Heart right ventricle (tissue), 16 donors: ENCODE data around the gene RNF225. TPM values are rescaled to one million over a fixed set of nuclear protein-coding genes. Genes with fewer than 3 reads are reported as not detected.

ENCODE experiments used
- ATAC-seq, 8 donors: fragments of 200-7000 bp; cut with Tn5 transposase; one replicate each; pipeline ENCODE4 v1.9.1; 2020; ENCODE audit warnings: mild to moderate bottlenecking in 8 of 8, moderate library complexity in 8 of 8, moderate number of reproducible peaks in 1 of 8
- DNase-seq, 2 donors: peaks; one replicate each; pipeline ENCODE4 v3.0.0-alpha.2; 2020
- H3K27ac ChIP-seq, 10 donors: fragments of 200-600 bp; sonication (generic) in 2 of 10; one replicate each; pipeline versions ENCODE4 v1.5.0 to v1.8.0; 2020 to 2022; ENCODE audit warnings: mild to moderate bottlenecking in 3 of 10
- H3K27me3 ChIP-seq, 7 donors: fragments of 200-600 bp; one replicate each; pipeline ENCODE4 v1.8.0; 2021 to 2022; ENCODE audit warnings: mild to moderate bottlenecking in 2 of 7
- H3K36me3 ChIP-seq, 9 donors: fragments of 200-600 bp; sonication (generic) in 1 of 9; one replicate each; pipeline versions ENCODE4 v1.5.0 to v1.8.0; 2020 to 2022; ENCODE audit warnings: mild to moderate bottlenecking in 2 of 9
- H3K4me1 ChIP-seq, 9 donors: fragments of 200-600 bp; sonication (generic) in 1 of 9; one replicate each; pipeline versions ENCODE4 v1.5.0 to v1.8.0; 2020 to 2022; ENCODE audit warnings: mild to moderate bottlenecking in 4 of 9
- H3K4me3 ChIP-seq, 10 donors: fragments of 200-600 bp; sonication (generic) in 2 of 10; one replicate each; pipeline versions ENCODE4 v1.5.0 to v1.8.0; 2020 to 2022; ENCODE audit warnings: mild to moderate bottlenecking in 7 of 10, moderate library complexity in 2 of 10
- H3K9me3 ChIP-seq, 11 donors: fragments of 200-600 bp in 10 of 11; sonication (generic) in 2 of 11; one replicate each; pipeline versions ENCODE4 v1.5.0 to v1.8.0; 2013 to 2022; ENCODE audit warnings: mild to moderate bottlenecking in 2 of 11, control low read depth in 1 of 11, moderate library complexity in 1 of 11
- CTCF ChIP-seq, 9 donors: fragments of 200-600 bp; sonication (generic) in 2 of 9; IDR thresholded peaks; one replicate each; pipeline versions ENCODE4 v1.5.0 to v1.8.0; 2021 to 2022; ENCODE audit warnings: antibody characterized with exemption in 9 of 9, mild to moderate bottlenecking in 5 of 9, moderate library complexity in 1 of 9
- WGBS, 2 donors: extraction: QIAGEN DNeasy Blood & Tissue Kit; methylation state at CpG; one replicate each; pipeline ENCODE4 v1.1.7; 2013; ENCODE audit warnings: inconsistent platforms in 1 of 2; 5-methylcytosine and 5-hydroxymethylcytosine counted together
- intact Hi-C, 10 donors: fragments of 100-400 bp; cut with DNase I; formaldehyde crosslinking; loops; one replicate each; pipeline versions ENCODE4 v1.11.1 to v1.14.2; 2022
- polyA plus RNA-seq, 2 donors: library from polyadenylated mRNA; stranded (reverse); fragments of 200-250 nt; gene quantifications; one replicate each; pipeline ENCODE4 v1.2.3, GENCODE V29; 2013
- total RNA-seq, 10 donors: library from RNA; stranded (reverse); fragmentation: NEBNext Ultra II Directional in 3 of 10; extraction: Animal tissue kit (Norgen Biotek cat#: 25700) in 3 of 10; gene quantifications; one replicate each; pipeline versions ENCODE4 v1.2.1 to v1.2.4, GENCODE V29; 2021 to 2023
- donor health status: Arrhythmogenic right ventricular cardiomyopathy.
- donor health status: ischemic (EF 13 %, LVEDD 7.1; RV severe dilation, severe dysfunction).
- donor health status: healthy with polysubstance abuse.
- donor health status: DM: no; HTN: yes; CAD: no.
- donor health status: DM: no; HTN: no; CAD: no.
- donor health status: ischemic (EF 25% LVEDD 6.9; RV normal size, moderate dysfunction).
- donor health status: ischemic (EF 25% LVEDD 5.7; RV mildly dilated, moderate dysfunction).
- donor health status: healthy.
- donor health status: DM: yes; HTN: yes; CAD: no.
- donor health status: Ischemic cardiomyopathy.
- donor health status: ischemic (EF 35%, LVEDD 5.7; RV mildly dilated, moderate dysfunction).
- donor health status: nonischemic (EF 11% LVEDD 7.7; RV severe dilation, severe dysfunction).
- donor health status: DM: yes; HTN: yes; CAD: no.
- donor health status: PGD.
- donor health status: ischemic (EF 29% LVEDD 5.4; RV normal size, mild dysfunction).
- donor health status: nonischemic (EF 23%, LVEDD 6.1; RV moderate dilation, normal function).

Gene RNF225
- total and polyA plus RNA-seq, 12 donors = not detected

DNA sequence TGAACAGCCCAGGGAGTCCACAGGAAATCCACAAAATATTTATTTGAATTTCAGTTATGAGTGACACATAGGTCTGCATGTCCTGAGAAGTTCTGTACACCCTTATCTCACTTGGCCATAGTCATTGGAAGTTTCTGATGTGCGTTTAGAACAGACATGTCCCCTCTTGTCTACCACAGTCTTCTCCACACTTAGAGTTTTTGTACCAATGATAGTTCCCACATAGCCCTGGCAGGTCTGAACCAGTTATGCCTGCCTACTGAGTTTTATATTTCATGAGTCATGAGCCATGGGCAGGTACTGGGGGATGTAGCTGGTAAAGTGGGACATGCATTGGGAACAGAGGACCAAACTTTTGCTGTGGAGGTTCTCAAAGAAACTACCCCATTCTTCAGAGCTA is 33.2 kb downstream of the RNF225 start:
- H3K4me3 ChIP-seq = no peak overlapping the region
- 59 to 63% methylated on average over 1 of the region's 1 CpG for WGBS, 2 donors
- no peaks in the 10 kb centered on the region for H3K27me3 ChIP-seq
- no peak for DNase-seq
- H3K27ac ChIP-seq = no peak overlapping the region
- peaks cover 4 to 91% (median 55%) of the 10 kb centered on the region in 11 donors for H3K9me3 ChIP-seq
- no peaks in the 10 kb centered on the region for H3K4me1 ChIP-seq
- intact Hi-C loops = no loop called here
- TF ChIP-seq CTCF (IDR thresholded peaks at IDR 0.05) = no peak
- H3K36me3 ChIP-seq = peaks cover 0 to 52% (median 18%) of the 10 kb centered on the region in 9 donors
- no peak for ATAC-seq

DNA sequence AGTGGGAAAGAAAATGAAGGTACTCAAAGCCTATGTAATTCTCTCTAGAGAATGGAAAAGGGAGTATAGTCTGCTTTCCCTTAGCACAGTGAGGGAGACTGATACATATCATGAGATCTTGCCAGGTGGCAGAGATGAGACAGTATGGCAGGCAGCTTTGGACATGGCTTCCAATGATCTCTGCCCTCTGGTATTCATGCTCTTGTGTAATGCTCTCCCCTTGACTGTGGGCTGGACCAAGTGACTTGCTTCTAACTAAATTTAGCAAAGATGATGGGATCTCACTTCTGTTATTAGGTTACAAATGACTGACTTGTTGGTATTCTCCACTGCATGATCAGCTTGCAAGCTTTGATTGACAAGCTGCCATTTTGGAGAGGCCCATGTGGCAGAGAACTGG is 34.3 kb downstream of the RNF225 start:
- Histone ChIP-seq H3K9me3 (peaks cover 13 to 96% (median 66%) of the 10 kb centered on the region in 11 donors), H3K27me3 (no peaks in the 10 kb centered on the region), H3K4me3 (no peak overlapping the region), H3K4me1 (no peaks in the 10 kb centered on the region), H3K27ac (no peak overlapping the region), H3K36me3 (peaks cover 10 to 63% (median 29%) of the 10 kb centered on the region in 9 donors)
- ATAC-seq (no peak), DNase-seq (no peak)
- TF ChIP-seq CTCF (IDR thresholded peaks at IDR 0.05) = no peak
- intact Hi-C loops = no loop called here

DNA sequence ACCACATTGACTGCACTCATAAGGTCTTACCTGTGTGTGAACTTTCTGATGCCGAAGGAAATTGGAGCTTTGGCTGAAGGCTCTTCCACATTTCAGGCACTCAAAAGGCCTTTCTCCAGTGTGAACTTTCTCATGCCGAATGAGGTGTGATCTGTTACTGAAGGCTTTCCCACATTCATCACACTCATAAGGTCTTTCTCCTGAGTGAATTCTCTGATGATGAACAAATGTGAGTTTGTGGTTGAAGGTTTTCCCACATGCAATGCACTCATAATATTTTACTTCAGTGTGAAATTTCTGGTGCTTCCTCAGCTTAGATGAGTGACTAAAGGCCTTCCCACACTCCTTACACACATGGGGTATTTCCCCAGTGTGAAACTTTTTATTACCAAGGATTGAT is 38.8 kb downstream of the RNF225 start:
- no peak for TF ChIP-seq CTCF (IDR thresholded peaks at IDR 0.05)
- DNase-seq (no peak), ATAC-seq (no peak)
- Histone ChIP-seq H3K27me3 (no peaks in the 10 kb centered on the region), H3K9me3 (peaks cover 14 to 100% (median 83%) of the 10 kb centered on the region in 11 donors), H3K36me3 (peaks cover 15 to 90% (median 58%) of the 10 kb centered on the region in 9 donors), H3K4me3 (no peak overlapping the region), H3K4me1 (peaks cover 0 to 11% (median 6%) of the 10 kb centered on the region in 9 donors), H3K27ac (no peak overlapping the region)
- WGBS, 2 donors = 99 to 100% methylated on average over 2 of the region's 2 CpGs
- intact Hi-C loops = no loop called here

DNA sequence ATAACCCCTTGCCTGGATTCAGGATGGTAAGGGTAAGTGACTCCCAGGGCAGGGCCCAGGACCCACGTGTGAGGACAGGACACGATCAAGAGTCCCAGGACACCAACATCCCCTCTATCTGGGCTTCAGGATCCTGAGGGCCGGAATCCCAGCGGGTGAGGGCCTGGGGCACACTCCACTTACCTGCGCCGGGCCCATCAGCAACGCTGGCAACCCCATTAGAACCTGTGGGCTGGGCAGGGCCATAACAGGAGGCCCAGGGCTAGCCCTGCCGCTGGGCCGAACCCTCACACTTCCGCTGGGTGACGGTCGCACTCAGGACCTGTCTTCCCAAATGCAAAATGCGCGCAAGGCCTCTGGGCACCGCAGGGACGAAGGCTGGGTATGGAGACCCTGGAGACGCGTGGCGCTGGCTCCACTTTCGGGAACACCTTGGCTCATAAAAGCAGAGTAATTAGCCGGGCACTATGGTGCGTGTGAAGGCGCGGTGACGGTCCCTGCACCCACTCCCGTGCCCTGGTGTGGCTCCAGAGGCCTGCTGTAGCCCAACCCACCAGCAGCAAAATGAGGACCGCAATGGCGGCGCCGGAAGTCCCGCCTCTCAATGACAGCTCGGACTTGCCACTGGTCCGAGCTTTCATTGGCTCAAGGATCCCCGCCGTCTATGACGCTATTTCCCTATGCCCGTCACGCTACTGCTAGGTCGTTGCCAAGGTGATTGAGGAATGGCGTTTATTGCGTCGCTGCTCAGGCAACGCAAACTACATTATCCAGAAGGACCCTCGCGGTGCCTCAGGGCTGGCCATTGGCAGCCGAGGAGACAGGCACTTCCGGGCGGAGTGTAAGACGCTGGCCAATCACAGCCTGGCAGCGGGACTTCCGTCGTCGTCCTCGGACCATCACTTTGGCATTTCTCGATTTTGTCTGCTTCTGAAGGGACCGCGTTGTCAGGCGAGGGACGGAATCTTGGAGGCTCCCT is 44.4 kb downstream of the RNF225 start, which contains the start of gene ZNF132:
Gene ZNF132, minus strand, starts transcription at position 578 of the 979 bp plus-strand sequence. Its CDS starts 332 bp downstream, at position 246.
- Histone ChIP-seq H3K36me3 (peaks cover 4 to 43% (median 24%) of the 10 kb centered on the region in 9 donors), H3K9me3 (peaks cover 0 to 53% (median 26%) of the 10 kb centered on the region in 11 donors), H3K4me3 (peak within 1 kb of the TSS; percentile 54 to 95 (median 70)), H3K27me3 (no peaks in the 10 kb centered on the region), H3K4me1 (peaks cover 4 to 26% (median 18%) of the 10 kb centered on the region in 9 donors), H3K27ac (peak within 1 kb of the TSS in 9 of 10 donors; percentile 51 to 89 (median 78))
- intact Hi-C loops = loop anchor here in 2 of 10 donors (1.0 to 2.0 kb wide), 3 partner anchors 11 to 32 kb away; partner anchors contain the start of genes ZNF324 (in 1 of the 2), ZNF324B (in 1 of the 2) and ZNF584 (in 1 of the 2)
- 5 to 7% methylated on average over 59 of the region's 59 CpGs for WGBS, 2 donors
- ATAC-seq (peak; percentile 97 to 100 (median 99)), DNase-seq (peak; percentile 92 to 99)
- no peak for TF ChIP-seq CTCF (IDR thresholded peaks at IDR 0.05)
